Esophagus muscularis mucosa (tissue), 4 donors: ENCODE results near the gene ARHGEF7. TPM values are rescaled to one million over a fixed set of nuclear protein-coding genes. Genes with fewer than 3 reads are reported as not detected.

Experiments
- DNase-seq: peaks from one replicate; pipeline ENCODE4 v3.0.0-alpha.2; 2017; ENCODE audit errors: extremely low spot score
- H3K27ac ChIP-seq, 4 donors: fragments of 200-600 bp; sonication (generic); replicated peaks in 1 of 4; 1 replicate in 3 of 4; 2 replicates in 1 of 4; pipeline ENCODE4 v1.5.1; 2016 to 2019; ENCODE audit warnings: mild to moderate bottlenecking in 1 of 4
- H3K27me3 ChIP-seq, 4 donors: fragments of 200-600 bp; sonication (generic); one replicate each; pipeline versions ENCODE4 v1.5.1 to v1.6.0; 2016 to 2019
- H3K36me3 ChIP-seq, 4 donors: fragments of 200-600 bp; sonication (generic); one replicate each; pipeline ENCODE4 v1.5.1; 2016 to 2019
- H3K4me1 ChIP-seq, 4 donors: fragments of 200-600 bp; sonication (generic); one replicate each; pipeline ENCODE4 v1.5.1; 2016 to 2019
- H3K4me3 ChIP-seq, 4 donors: fragments of 200-600 bp; sonication (generic); 1 replicate in 2 of 4; 2 replicates in 2 of 4; pipeline ENCODE4 v1.5.1; 2016 to 2019; ENCODE audit warnings: mild to moderate bottlenecking in 4 of 4, moderate library complexity in 1 of 4
- H3K9me3 ChIP-seq, 4 donors: fragments of 200-600 bp; sonication (generic); 1 replicate in 3 of 4; 2 replicates in 1 of 4; pipeline ENCODE4 v1.5.1; 2016 to 2019
- CTCF ChIP-seq, 3 experiments: fragments of 200-600 bp in 2 of 3; fragments of 450-650 bp in 1 of 3; sonication (generic) in 2 of 3; IDR thresholded peaks; one replicate each; pipeline ENCODE4 v1.5.1; 2017 to 2019; ENCODE audit warnings: antibody characterized with exemption in 3 of 3, mild to moderate bottlenecking in 2 of 3, moderate library complexity in 1 of 3
- EP300 ChIP-seq: sonication (generic); formaldehyde crosslinking; IDR thresholded peaks from one replicate; pipeline ENCODE4 v1.6.1; 2017; ENCODE audit warnings: antibody characterized with exemption
- POLR2A ChIP-seq: fragments of 450-650 bp; IDR thresholded peaks from one replicate; pipeline ENCODE4 v1.6.1; 2017; ENCODE audit warnings: antibody characterized with exemption, moderate library complexity, mild to moderate bottlenecking, low read depth
- POLR2AphosphoS5 ChIP-seq, 2 donors: sonication (generic); formaldehyde crosslinking; IDR thresholded peaks; one replicate each; pipeline ENCODE4 v1.6.1; 2017; ENCODE audit warnings: antibody characterized with exemption in 2 of 2
- WGBS: methylation state at CpG from one replicate; pipeline ENCODE4 v1.1.5; 2018; 5-methylcytosine and 5-hydroxymethylcytosine counted together
- intact Hi-C: fragments of 100-400 bp; cut with DNase I; formaldehyde crosslinking; loops from one replicate; pipeline ENCODE4 v1.15.1; 2023
- total RNA-seq, 4 donors: library from RNA; depleted of rRNA; stranded (reverse); fragments of >200 nt; gene quantifications; one replicate each; pipeline versions ENCODE4 v1.1.0 to v1.2.1, GENCODE V29; 2016

Gene ARHGEF7
- total RNA-seq, 4 donors from 2014 or later = 36.0 to 53.6 (median 45.1) TPM

GRCh38 chr13:111165241-111166010, 50.3 kb downstream of the ARHGEF7 start:
- no peaks in the 10 kb centered on the region for H3K9me3 ChIP-seq
- no peak for DNase-seq
- no peak overlapping the region for H3K4me3 ChIP-seq
- peaks cover 0 to 8% (median 0%) of the 10 kb centered on the region in 4 donors for H3K36me3 ChIP-seq
- H3K4me1 ChIP-seq = peaks cover 29 to 66% (median 32%) of the 10 kb centered on the region in 4 donors
- WGBS = 81% methylated on average over 9 of the region's 10 CpGs
- H3K27me3 ChIP-seq = no peaks in the 10 kb centered on the region
- H3K27ac ChIP-seq = no peak overlapping the region
- TF ChIP-seq CTCF (IDR thresholded peaks at IDR 0.05) (no peak), POLR2AphosphoS5 (IDR thresholded peaks at IDR 0.05) (no peak), POLR2A (no peak), EP300 (no peak)
- intact Hi-C loops = no loop called here

- no peak for DNase-seq
- peaks cover 34 to 78% (median 35%) of the 10 kb centered on the region in 4 donors for H3K4me1 ChIP-seq
- H3K4me3 ChIP-seq = no peak overlapping the region
- no peaks in the 10 kb centered on the region for H3K27me3 ChIP-seq
- WGBS = 88% methylated on average over 11 of the region's 11 CpGs
- no peaks in the 10 kb centered on the region for H3K9me3 ChIP-seq
- TF ChIP-seq POLR2AphosphoS5 (IDR thresholded peaks at IDR 0.05) (no peak), CTCF (IDR thresholded peaks at IDR 0.05) (no peak), POLR2A (no peak), EP300 (no peak)
- H3K27ac ChIP-seq = no peak overlapping the region
- no peaks in the 10 kb centered on the region for H3K36me3 ChIP-seq
- intact Hi-C loops = no loop called here
Measured at GRCh38 chr13:111166882-111167675, 52.0 kb downstream of the ARHGEF7 start.

GRCh38 chr13:111168107-111168506, 53.0 kb downstream of the ARHGEF7 start:
- TF ChIP-seq POLR2A (no peak), EP300 (no peak), POLR2AphosphoS5 (IDR thresholded peaks at IDR 0.05) (no peak), CTCF (IDR thresholded peaks at IDR 0.05) (no peak)
- no peaks in the 10 kb centered on the region for H3K27me3 ChIP-seq
- DNase-seq = no peak
- no peak overlapping the region for H3K27ac ChIP-seq
- peaks cover 0 to 3% (median 0%) of the 10 kb centered on the region in 4 donors for H3K36me3 ChIP-seq
- no peak overlapping the region for H3K4me3 ChIP-seq
- 67% methylated on average over 3 of the region's 8 CpGs for WGBS
- H3K9me3 ChIP-seq = no peaks in the 10 kb centered on the region
- intact Hi-C loops = no loop called here
- peaks cover 29 to 79% (median 33%) of the 10 kb centered on the region in 4 donors for H3K4me1 ChIP-seq

GRCh38 chr13:111171112-111171511, 56.0 kb downstream of the ARHGEF7 start:
- TF ChIP-seq CTCF (IDR thresholded peaks at IDR 0.05) (no peak), POLR2A (no peak), EP300 (no peak), POLR2AphosphoS5 (IDR thresholded peaks at IDR 0.05) (no peak)
- H3K36me3 ChIP-seq = peaks cover 0 to 5% (median 0%) of the 10 kb centered on the region in 4 donors
- intact Hi-C loops = no loop called here
- no peak for DNase-seq
- no peaks in the 10 kb centered on the region for H3K27me3 ChIP-seq
- H3K4me1 ChIP-seq = peaks cover 29 to 84% (median 49%) of the 10 kb centered on the region in 4 donors
- WGBS = 80% methylated on average over 3 of the region's 3 CpGs
- H3K4me3 ChIP-seq = no peak overlapping the region
- H3K9me3 ChIP-seq = no peaks in the 10 kb centered on the region
- H3K27ac ChIP-seq = no peak overlapping the region
